CD4-positive, CD25-positive, alpha-beta regulatory T cell (primary cell): ENCODE measurements around the gene BOLA3. TPM values are rescaled to one million over a fixed set of nuclear protein-coding genes. Genes with fewer than 3 reads are reported as not detected.

Source experiments
- ATAC-seq, 2 donors: fragments of 150-1000 bp; cut with Tn5 transposase; one replicate each; pipeline ENCODE4 v1.10.0; 2021; ENCODE audit warnings: low read depth in 2 of 2, moderate number of reproducible peaks in 2 of 2, moderate library complexity in 1 of 2
- DNase-seq, 3 donors: peaks; one replicate each; pipeline versions ENCODE4 v3.0.0 to v3.0.0-alpha.2; 2012 to 2022; ENCODE audit warnings: mixed read lengths in 1 of 3
- H3K27ac ChIP-seq: one replicate; pipeline ENCODE4 v1.7.0; 2013; ENCODE audit warnings: mild to moderate bottlenecking, low read length; ENCODE audit not compliant: insufficient read depth, poor library complexity, severe bottlenecking
- H3K27me3 ChIP-seq: one replicate; pipeline ENCODE4 v1.7.0; 2013; ENCODE audit warnings: low read length; ENCODE audit not compliant: control insufficient read depth, insufficient read depth
- H3K36me3 ChIP-seq: one replicate; pipeline ENCODE4 v1.7.0; 2013; ENCODE audit warnings: mild to moderate bottlenecking, low read length, moderate library complexity; ENCODE audit not compliant: control insufficient read depth, insufficient read depth
- H3K4me1 ChIP-seq: 2 replicates; pipeline ENCODE4 v1.7.0; 2013; ENCODE audit warnings: mild to moderate bottlenecking, low read length; ENCODE audit not compliant: insufficient read depth, control insufficient read depth, poor library complexity, severe bottlenecking
- H3K4me3 ChIP-seq: one replicate; pipeline ENCODE4 v1.7.0; 2013; ENCODE audit warnings: low read depth, mild to moderate bottlenecking, low read length, moderate library complexity
- H3K9me3 ChIP-seq, 2 experiments: 1 replicate in 1 of 2; 2 replicates in 1 of 2; pipeline ENCODE4 v1.7.0; 2013; ENCODE audit warnings: low read length in 2 of 2, mild to moderate bottlenecking in 1 of 2, moderate library complexity in 1 of 2; ENCODE audit not compliant: control insufficient read depth in 2 of 2
- H3K27ac Mint-ChIP-seq, 3 donors: one replicate each; pipeline ENCODE4 v1.8.0; 2020 to 2022; ENCODE audit warnings: mild to moderate bottlenecking in 3 of 3, mixed read lengths in 3 of 3, moderate library complexity in 2 of 3
- H3K27me3 Mint-ChIP-seq: one replicate; pipeline ENCODE4 v1.8.0; 2022; ENCODE audit warnings: mild to moderate bottlenecking, mixed read lengths
- H3K36me3 Mint-ChIP-seq: one replicate; pipeline ENCODE4 v1.8.0; 2020; ENCODE audit warnings: mixed read lengths
- H3K4me1 Mint-ChIP-seq, 4 donors: one replicate each; pipeline ENCODE4 v1.8.0; 2020 to 2022; ENCODE audit warnings: mixed read lengths in 4 of 4, mild to moderate bottlenecking in 1 of 4
- H3K4me3 Mint-ChIP-seq, 4 donors: one replicate each; pipeline ENCODE4 v1.8.0; 2020 to 2022; ENCODE audit warnings: mild to moderate bottlenecking in 4 of 4, mixed read lengths in 4 of 4, moderate library complexity in 3 of 4
- H3K9me3 Mint-ChIP-seq, 7 donors: one replicate each; pipeline ENCODE4 v1.8.0; 2020 to 2022; ENCODE audit warnings: mixed read lengths in 7 of 7, mild to moderate bottlenecking in 3 of 7, moderate library complexity in 2 of 7
- polyA plus RNA-seq, 4 donors: library from polyadenylated mRNA; unstranded; fragments of 300-500 nt; fragmentation: Illumina TruSeq; gene quantifications; one replicate each; pipeline ENCODE4 v1.2.3, GENCODE V29; 2021
- total RNA-seq: library from RNA; stranded (reverse); gene quantifications from one replicate; pipeline ENCODE4 v1.2.3, GENCODE V29; 2022

BOLA3 gene
- total and polyA plus RNA-seq, 5 donors from 2014 or later, result 12.1 to 76.4 (median 63.0) TPM

- H3K27ac Mint-ChIP-seq, result peak overlapping the region in 1 of 3 donors; percentile 38
- H3K9me3 Mint-ChIP-seq, result peaks cover 0 to 6% (median 0%) of the 10 kb centered on the region in 7 donors
- DNase-seq, result no peak
- no peak for ATAC-seq
- Histone ChIP-seq H3K36me3 (peaks cover 81% of the 10 kb centered on the region), H3K27me3 (no peaks in the 10 kb centered on the region), H3K4me1 (no peaks in the 10 kb centered on the region), H3K9me3 (peaks cover 3% of the 10 kb centered on the region in 2 experiments), H3K27ac (no peak overlapping the region), H3K4me3 (no peak overlapping the region)
- no peaks in the 10 kb centered on the region for H3K27me3 Mint-ChIP-seq
- peaks cover 9 to 38% (median 19%) of the 10 kb centered on the region in 4 donors for H3K4me1 Mint-ChIP-seq
- peaks cover 40% of the 10 kb centered on the region for H3K36me3 Mint-ChIP-seq
- H3K4me3 Mint-ChIP-seq, result no peak overlapping the region
Observed at GRCh38 chr2:74168739-74169138, 21.0 kb upstream of the BOLA3 start.

GRCh38 chr2:74164761-74165160, 17.0 kb upstream of the BOLA3 start:
- Mint-ChIP-seq H3K9me3 (peaks cover 0 to 6% (median 0%) of the 10 kb centered on the region in 7 donors), H3K27me3 (no peaks in the 10 kb centered on the region), H3K4me3 (no peak overlapping the region), H3K4me1 (peaks cover 4 to 20% (median 6%) of the 10 kb centered on the region in 4 donors), H3K27ac (peak overlapping the region in 1 of 3 donors; percentile 80), H3K36me3 (peaks cover 35% of the 10 kb centered on the region)
- Histone ChIP-seq H3K27me3 (no peaks in the 10 kb centered on the region), H3K4me1 (no peaks in the 10 kb centered on the region), H3K9me3 (peaks cover 3% of the 10 kb centered on the region in 2 experiments), H3K27ac (no peak overlapping the region), H3K4me3 (no peak overlapping the region), H3K36me3 (peaks cover 95% of the 10 kb centered on the region)
- ATAC-seq (no peak), DNase-seq (no peak)

- no peak overlapping the region for H3K27ac ChIP-seq
- Mint-ChIP-seq H3K27ac (no peak overlapping the region), H3K4me3 (no peak overlapping the region), H3K9me3 (peaks cover 0 to 6% (median 0%) of the 10 kb centered on the region in 7 donors), H3K36me3 (peaks cover 31% of the 10 kb centered on the region), H3K4me1 (peaks cover 4 to 14% (median 10%) of the 10 kb centered on the region in 4 donors), H3K27me3 (no peaks in the 10 kb centered on the region)
- H3K36me3 ChIP-seq, result peaks cover 95% of the 10 kb centered on the region
- H3K9me3 ChIP-seq, result peaks cover 3% of the 10 kb centered on the region in 2 experiments
- no peaks in the 10 kb centered on the region for H3K27me3 ChIP-seq
- H3K4me1 ChIP-seq, result no peaks in the 10 kb centered on the region
- no peak overlapping the region for H3K4me3 ChIP-seq
- no peak for ATAC-seq
- DNase-seq, result no peak
Observed at GRCh38 chr2:74162951-74163350, 15.2 kb upstream of the BOLA3 start.

GRCh38 chr2:74155830-74156229, 8.1 kb upstream of the BOLA3 start:
- H3K4me1 Mint-ChIP-seq, result peaks cover 0 to 19% (median 4%) of the 10 kb centered on the region in 4 donors
- peak overlapping the region; percentile 7 for H3K27ac ChIP-seq
- no peaks in the 10 kb centered on the region for H3K4me1 ChIP-seq
- DNase-seq (no peak), ATAC-seq (no peak)
- no peak overlapping the region for H3K4me3 Mint-ChIP-seq
- H3K27ac Mint-ChIP-seq, result no peak overlapping the region
- no peak overlapping the region for H3K4me3 ChIP-seq
- H3K9me3 Mint-ChIP-seq, result no peaks in the 10 kb centered on the region
- H3K9me3 ChIP-seq, result no peaks in the 10 kb centered on the region
- H3K27me3 Mint-ChIP-seq, result no peaks in the 10 kb centered on the region
- H3K36me3 Mint-ChIP-seq, result peaks cover 17% of the 10 kb centered on the region
- H3K27me3 ChIP-seq, result no peaks in the 10 kb centered on the region
- peaks cover 83% of the 10 kb centered on the region for H3K36me3 ChIP-seq

- DNase-seq (no peak), ATAC-seq (no peak)
- no peaks in the 10 kb centered on the region for H3K27me3 ChIP-seq
- peaks cover 6% of the 10 kb centered on the region for H3K4me1 ChIP-seq
- H3K27me3 Mint-ChIP-seq, result no peaks in the 10 kb centered on the region
- peaks cover 14% of the 10 kb centered on the region for H3K36me3 Mint-ChIP-seq
- H3K4me3 ChIP-seq, result no peak overlapping the region
- peaks cover 0 to 11% (median 2%) of the 10 kb centered on the region in 4 donors for H3K4me1 Mint-ChIP-seq
- H3K9me3 ChIP-seq, result no peaks in the 10 kb centered on the region
- peaks cover 57% of the 10 kb centered on the region for H3K36me3 ChIP-seq
- peak overlapping the region in 2 of 3 donors; percentile 15 to 56 for H3K27ac Mint-ChIP-seq
- H3K4me3 Mint-ChIP-seq, result no peak overlapping the region
- H3K27ac ChIP-seq, result no peak overlapping the region
- H3K9me3 Mint-ChIP-seq, result no peaks in the 10 kb centered on the region
Observed at GRCh38 chr2:74152954-74153353, 5.2 kb upstream of the BOLA3 start.

- Histone ChIP-seq H3K9me3 (no peaks in the 10 kb centered on the region), H3K27me3 (no peaks in the 10 kb centered on the region), H3K27ac (no peak overlapping the region), H3K36me3 (peaks cover 24% of the 10 kb centered on the region), H3K4me3 (no peak overlapping the region), H3K4me1 (peaks cover 19% of the 10 kb centered on the region)
- H3K36me3 Mint-ChIP-seq, result peaks cover 7% of the 10 kb centered on the region
- no peaks in the 10 kb centered on the region for H3K27me3 Mint-ChIP-seq
- H3K9me3 Mint-ChIP-seq, result no peaks in the 10 kb centered on the region
- DNase-seq, result no peak
- ATAC-seq, result no peak
- peaks cover 0 to 7% (median 5%) of the 10 kb centered on the region in 4 donors for H3K4me1 Mint-ChIP-seq
- peak overlapping the region in 1 of 3 donors; percentile 2 for H3K27ac Mint-ChIP-seq
- peak overlapping the region in 2 of 4 donors; percentile 20 to 74 for H3K4me3 Mint-ChIP-seq
Observed at GRCh38 chr2:74149570-74150319, 2.0 kb upstream of the BOLA3 start.

- H3K36me3 Mint-ChIP-seq, result peaks cover 7% of the 10 kb centered on the region
- no peak for ATAC-seq
Observed at GRCh38 chr2:74149247-74149525, 1.5 kb upstream of the BOLA3 start.

More at GRCh38 chr2:74149247-74149525, 1.5 kb upstream of the BOLA3 start:
- Histone ChIP-seq H3K4me1 (peaks cover 19% of the 10 kb centered on the region), H3K27ac (no peak overlapping the region), H3K27me3 (no peaks in the 10 kb centered on the region), H3K9me3 (no peaks in the 10 kb centered on the region), H3K36me3 (peaks cover 21% of the 10 kb centered on the region), H3K4me3 (no peak overlapping the region)
- H3K4me3 Mint-ChIP-seq, result no peak overlapping the region
- no peak for DNase-seq
- H3K4me1 Mint-ChIP-seq, result peaks cover 0 to 7% (median 6%) of the 10 kb centered on the region in 4 donors
- H3K9me3 Mint-ChIP-seq, result no peaks in the 10 kb centered on the region
- H3K27ac Mint-ChIP-seq, result no peak overlapping the region
- no peaks in the 10 kb centered on the region for H3K27me3 Mint-ChIP-seq
